H1 (cell line): ENCODE results near the gene SLC24A4. TPM values are rescaled to one million over a fixed set of nuclear protein-coding genes. Genes with fewer than 3 reads are reported as not detected.

Experiments
- CTCF ChIA-PET: fragments of 300-600 bp; sonication (Branson Sonifier 250); formaldehyde crosslinking; loops from one replicate; lab custom pipeline; 2021; ENCODE audit not compliant: partially characterized antibody; lab: Charles Lee
- POLR2A ChIA-PET: fragments of 300-600 bp; sonication (Branson Sonifier 250); formaldehyde crosslinking; loops from one replicate; lab custom pipeline; 2021; ENCODE audit warnings: inconsistent platforms; ENCODE audit not compliant: partially characterized antibody; lab: Charles Lee
- DNase-seq, 2 experiments: peaks; one replicate each; pipeline versions ENCODE4 v3.0.0 to v3.0.0-alpha.2; 2010 to 2022; ENCODE audit warnings: low spot score in 2 of 2, low read depth in 1 of 2, mixed read lengths in 1 of 2
- FAIRE-seq: peaks from 2 replicates; lab custom pipeline; 2011; peaks lifted over from hg19 to GRCh38; lab: Jason Lieb, UNC
- H2AFZ ChIP-seq: 2 replicates; pipeline ENCODE4 v1.8.1; 2012; ENCODE audit warnings: low read length, inconsistent platforms
- H2AK5ac ChIP-seq: 2 replicates; pipeline ENCODE4 v1.6.1; 2013; ENCODE audit warnings: low read depth, low read length
- H2BK120ac ChIP-seq: replicated peaks from 2 replicates; pipeline ENCODE3; 2013; ENCODE audit warnings: low read depth, low read length, inconsistent platforms
- H2BK12ac ChIP-seq: 2 replicates; pipeline ENCODE4 v1.6.1; 2013; ENCODE audit warnings: low read depth, low read length
- H2BK15ac ChIP-seq: 2 replicates; pipeline ENCODE4 v1.6.1; 2013; ENCODE audit warnings: low read length
- H2BK20ac ChIP-seq: 2 replicates; pipeline ENCODE4 v1.6.1; 2013; ENCODE audit warnings: low read length
- H2BK5ac ChIP-seq: 2 replicates; pipeline ENCODE4 v1.6.1; 2013; ENCODE audit warnings: low read depth, low read length
- H3K14ac ChIP-seq: 2 replicates; pipeline ENCODE4 v1.6.1; 2013; ENCODE audit warnings: inconsistent platforms; ENCODE audit not compliant: insufficient read length
- H3K18ac ChIP-seq: 2 replicates; pipeline ENCODE4 v1.6.1; 2013; ENCODE audit warnings: low read length; ENCODE audit errors: extremely low read depth
- H3K23ac ChIP-seq: 2 replicates; pipeline ENCODE4 v1.6.1; 2013; ENCODE audit warnings: inconsistent platforms; ENCODE audit not compliant: insufficient read length
- H3K23me2 ChIP-seq: 2 replicates; pipeline ENCODE4 v1.6.1; 2013; ENCODE audit warnings: low read depth, low read length
- H3K27ac ChIP-seq: 2 replicates; pipeline ENCODE4 v1.6.1; 2011; ENCODE audit warnings: low read depth, low read length, inconsistent platforms
- H3K27me3 ChIP-seq, 4 experiments: replicated peaks in 1 of 4; 1 replicate in 1 of 4; 2 replicates in 3 of 4; pipeline versions ENCODE4 v1.6.1 to v1.8.1; 2011 to 2013; ENCODE audit warnings: low read length in 3 of 4, mild to moderate bottlenecking in 3 of 4, inconsistent platforms in 2 of 4, mixed read lengths in 2 of 4, moderate library complexity in 1 of 4; ENCODE audit not compliant: control insufficient read depth in 3 of 4, insufficient read depth in 3 of 4; ENCODE audit errors: extremely low read depth in 1 of 4
- H3K36me3 ChIP-seq, 4 experiments: 2 replicates each; pipeline versions ENCODE4 v1.6.1 to v1.8.1; 2011 to 2013; ENCODE audit warnings: mild to moderate bottlenecking in 4 of 4, low read length in 3 of 4, moderate library complexity in 2 of 4, control low read depth in 1 of 4, inconsistent platforms in 1 of 4; ENCODE audit not compliant: insufficient read depth in 4 of 4, control insufficient read depth in 2 of 4
- H3K4ac ChIP-seq: replicated peaks from 2 replicates; pipeline ENCODE3; 2013; ENCODE audit warnings: low read length, low read depth, mixed read lengths, inconsistent platforms; ENCODE audit not compliant: insufficient read length
- H3K4me1 ChIP-seq, 4 experiments: replicated peaks in 1 of 4; 1 replicate in 1 of 4; 2 replicates in 3 of 4; pipeline versions ENCODE4 v1.6.1 to v1.8.1; 2011 to 2013; ENCODE audit warnings: low read length in 3 of 4, inconsistent platforms in 2 of 4, mixed read lengths in 1 of 4; ENCODE audit not compliant: insufficient read depth in 4 of 4, control insufficient read depth in 3 of 4
- H3K4me2 ChIP-seq, 2 experiments: 2 replicates each; pipeline versions ENCODE4 v1.6.1 to v1.8.1; 2011 to 2013; ENCODE audit warnings: low read depth in 2 of 2, low read length in 2 of 2, control low read depth in 1 of 2, inconsistent platforms in 1 of 2, mild to moderate bottlenecking in 1 of 2; ENCODE audit not compliant: insufficient read depth in 1 of 2
- H3K4me3 ChIP-seq, 4 experiments: fragments of 200-600, 300-600 bp in 1 of 4; sonication (generic), shearing (Covaris generic), sonication (Bioruptor Twin) in 1 of 4; 2 replicates each; pipeline versions ENCODE4 v1.5.1 to v1.8.1; 2011 to 2016; ENCODE audit warnings: low read length in 4 of 4, low read depth in 3 of 4, control low read depth in 2 of 4, inconsistent platforms in 2 of 4, mild to moderate bottlenecking in 2 of 4, mixed read lengths in 1 of 4, moderate library complexity in 1 of 4; ENCODE audit not compliant: insufficient read depth in 2 of 4; ENCODE audit errors: extremely low read depth in 1 of 4
- H3K56ac ChIP-seq: replicated peaks from 2 replicates; pipeline ENCODE3; 2013; ENCODE audit warnings: low read depth, mild to moderate bottlenecking, mixed read lengths, low read length, inconsistent platforms; ENCODE audit not compliant: insufficient read length
- H3K79me1 ChIP-seq: 2 replicates; pipeline ENCODE4 v1.6.1; 2013; ENCODE audit warnings: low read depth, low read length, control low read depth
- H3K79me2 ChIP-seq, 2 experiments: 2 replicates each; pipeline versions ENCODE4 v1.6.1 to v1.8.1; 2012 to 2013; ENCODE audit warnings: low read length in 2 of 2, mild to moderate bottlenecking in 2 of 2, inconsistent platforms in 1 of 2; ENCODE audit not compliant: insufficient read depth in 2 of 2, control insufficient read depth in 1 of 2
- H3K9ac ChIP-seq, 4 experiments: replicated peaks in 1 of 4; 1 replicate in 1 of 4; 2 replicates in 3 of 4; pipeline versions ENCODE4 v1.6.1 to v1.8.1; 2011 to 2013; ENCODE audit warnings: low read depth in 3 of 4, low read length in 3 of 4, control low read depth in 2 of 4, mild to moderate bottlenecking in 2 of 4, moderate library complexity in 2 of 4, inconsistent platforms in 1 of 4; ENCODE audit errors: extremely low read depth in 1 of 4
- H3K9me3 ChIP-seq, 2 experiments: 2 replicates each; pipeline versions ENCODE4 v1.6.1 to v1.8.1; 2012 to 2013; ENCODE audit warnings: mild to moderate bottlenecking in 2 of 2, moderate library complexity in 2 of 2, control low read depth in 1 of 2, inconsistent platforms in 1 of 2, low read depth in 1 of 2, low read length in 1 of 2, mixed read lengths in 1 of 2; ENCODE audit not compliant: insufficient read depth in 2 of 2
- H4K20me1 ChIP-seq, 2 experiments: replicated peaks in 1 of 2; 2 replicates each; pipeline versions ENCODE3 to v1.8.1; 2011 to 2013; ENCODE audit warnings: inconsistent platforms in 2 of 2, low read length in 2 of 2, mild to moderate bottlenecking in 1 of 2; ENCODE audit not compliant: insufficient read depth in 2 of 2, control insufficient read depth in 1 of 2
- H4K5ac ChIP-seq: 2 replicates; pipeline ENCODE4 v1.6.1; 2013; ENCODE audit warnings: low read length, low read depth, mixed read lengths, inconsistent platforms; ENCODE audit not compliant: insufficient read length
- H4K8ac ChIP-seq: 2 replicates; pipeline ENCODE4 v1.8.0; 2013; ENCODE audit warnings: mild to moderate bottlenecking, moderate library complexity, low read length, inconsistent platforms; ENCODE audit not compliant: insufficient read depth; ENCODE audit errors: extremely low read depth
- H4K91ac ChIP-seq: replicated peaks from 2 replicates; pipeline ENCODE3; 2013; ENCODE audit warnings: low read length, mixed read lengths, inconsistent platforms; ENCODE audit not compliant: insufficient read length
- BCL11A ChIP-seq, 2 experiments: IDR thresholded peaks; one replicate each; pipeline ENCODE4 v1.6.1; 2011; ENCODE audit warnings: low read depth in 2 of 2, low read length in 2 of 2, mild to moderate bottlenecking in 2 of 2
- HDAC2 ChIP-seq, 2 experiments: fragments of 300-600 bp in 1 of 2; sonication (generic) in 1 of 2; IDR thresholded peaks; 2 replicates each; pipeline ENCODE4 v1.6.1; 2011 to 2012; ENCODE audit warnings: low read depth in 2 of 2, low read length in 2 of 2, mild to moderate bottlenecking in 2 of 2, moderate library complexity in 2 of 2, borderline replicate concordance in 1 of 2, inconsistent platforms in 1 of 2
- MAFK ChIP-seq: IDR thresholded peaks from 2 replicates; pipeline ENCODE4 v1.6.1; 2012; ENCODE audit warnings: low read depth, mild to moderate bottlenecking, improper control_type of control experiment, low read length
- NRF1 ChIP-seq: IDR thresholded peaks from 2 replicates; pipeline ENCODE4 v1.6.1; 2011; ENCODE audit warnings: mild to moderate bottlenecking, low read depth, low read length, improper control_type of control experiment
- POLR2A ChIP-seq, 2 experiments: IDR thresholded peaks; 1 replicate in 1 of 2; 2 replicates in 1 of 2; pipeline ENCODE4 v1.6.1; 2011; ENCODE audit warnings: low read depth in 2 of 2, low read length in 2 of 2, mild to moderate bottlenecking in 2 of 2; ENCODE audit errors: control extremely low read depth in 1 of 2
- RFX5 ChIP-seq: IDR thresholded peaks from 2 replicates; pipeline ENCODE4 v1.6.1; 2011; ENCODE audit warnings: low read depth, low read length, improper control_type of control experiment, borderline replicate concordance
- TBP ChIP-seq: IDR thresholded peaks from 2 replicates; pipeline ENCODE4 v1.6.1; 2011; ENCODE audit warnings: low read depth, low read length, improper control_type of control experiment
- whole genome bisulfite sequencing, 2 experiments: shearing (Covaris generic) in 1 of 2; methylation state at CpG; one replicate each; pipeline versions ENCODE4 v1.1.6 to v1.1.7; 2013 to 2015; ENCODE audit warnings: low lambda C conversion rate in 2 of 2, mixed read lengths in 2 of 2, inconsistent platforms in 1 of 2, low coverage in 1 of 2, missing lambda C conversion rate in 1 of 2; ENCODE audit not compliant: insufficient replicate concordance in 2 of 2, insufficient coverage in 1 of 2, insufficient read length in 1 of 2; ENCODE audit errors: extremely low coverage in 1 of 2, missing lambda C conversion rate in 1 of 2; 5-methylcytosine and 5-hydroxymethylcytosine counted together
- polyA plus RNA-seq, 7 experiments: library from polyadenylated mRNA; depleted of rRNA in 3 of 7; stranded (reverse) in 5 of 7; unstranded in 2 of 7; fragments of >200 nt in 5 of 7; fragments of 200-250 nt in 2 of 7; gene quantifications; 1 replicate in 5 of 7; 2 replicates in 1 of 7; 4 replicates in 1 of 7; pipeline versions ENCODE4 v1.2.1 to v1.2.3, GENCODE V29; 2011 to 2013; ENCODE audit warnings: missing spikeins in 2 of 7, mixed read lengths in 2 of 7
- total RNA-seq: library from RNA; stranded (reverse); fragmentation: NEBNext Ultra II Directional; extraction: Animal tissue kit (Norgen Biotek cat#: 25700); gene quantifications from 2 replicates; pipeline ENCODE4 v1.2.1, GENCODE V29; 2021

The SLC24A4 gene
- total and polyA plus RNA-seq, 2 of the 8 experiments (the other 6 are each of a cell fraction or from before 2014, with no cell fraction given): 0.27 to 0.89 TPM

- H3K4ac ChIP-seq: no peak overlapping the region
- H3K9me3 ChIP-seq: peaks cover 0 to 3% of the 10 kb centered on the region in 2 experiments; a peak in 1 of 4 replicates
- ChIA-PET CTCF (no interaction called here), POLR2A (interaction anchor here (0.5 kb wide), 1 partner anchor 79 kb away, joined by 3 read pairs; no protein-coding TSS in a partner anchor)
- H3K56ac ChIP-seq: no peak overlapping the region
- H3K36me3 ChIP-seq: no peaks in the 10 kb centered on the region
- H2BK12ac ChIP-seq: no peak overlapping the region
- H2BK120ac ChIP-seq: no peak overlapping the region
- no peak overlapping the region for H2BK20ac ChIP-seq
- no peak overlapping the region; the same call in 1 of the 2 replicates for H4K8ac ChIP-seq
- H3K9ac ChIP-seq: no peak overlapping the region
- H3K14ac ChIP-seq: no peak overlapping the region
- H2BK5ac ChIP-seq: no peak overlapping the region
- H3K23ac ChIP-seq: no peak overlapping the region
- H3K79me2 ChIP-seq: no peaks in the 10 kb centered on the region
- H3K23me2 ChIP-seq: no peaks in the 10 kb centered on the region
- WGBS, 2 experiments: 100% methylated on average over 2 of the region's 3 CpGs; no CpG with 5 or more reads in 1 of the 2 experiments
- H3K18ac ChIP-seq: no peak overlapping the region
- TF ChIP-seq POLR2A (IDR thresholded peaks at IDR 0.05; ENCODE audit: control extremely low read depth in 1 of 2, low read depth in 2 of 2, low read length in 2 of 2) (no peak), NRF1 (no peak), BCL11A (IDR thresholded peaks at IDR 0.05; ENCODE audit: low read depth in 2 of 2, low read length in 2 of 2) (no peak), RFX5 (no peak), MAFK (no peak), TBP (no peak), HDAC2 (IDR thresholded peaks at IDR 0.05; ENCODE audit: borderline replicate concordance in 1 of 2, low read depth in 2 of 2, low read length in 2 of 2) (no peak)
- no peak overlapping the region for H4K5ac ChIP-seq
- no peak overlapping the region for H3K27ac ChIP-seq
- H3K4me2 ChIP-seq: no peak overlapping the region
- no peak overlapping the region for H4K91ac ChIP-seq
- H3K79me1 ChIP-seq: no peaks in the 10 kb centered on the region
- no peaks in the 10 kb centered on the region for H3K27me3 ChIP-seq
- H3K4me3 ChIP-seq: no peak overlapping the region
- H4K20me1 ChIP-seq: no peaks in the 10 kb centered on the region
- H2BK15ac ChIP-seq: no peak overlapping the region
- no peak overlapping the region for H2AK5ac ChIP-seq
- H2AFZ ChIP-seq: no peak overlapping the region
- no peaks in the 10 kb centered on the region for H3K4me1 ChIP-seq
- no peak for FAIRE-seq
- DNase-seq: no peak
Measured at GRCh38 chr14:92430686-92431085, 107.7 kb downstream of the SLC24A4 start.
